GM10266 (cell line): ENCODE measurements around the gene RAB28.

Source experiments
- DNase-seq: peaks from one replicate; pipeline ENCODE4 v3.0.0; 2012; ENCODE audit errors: extremely low spot score
- CTCF ChIP-seq: IDR thresholded peaks from 2 replicates; pipeline ENCODE4 v1.5.1; 2012; ENCODE audit warnings: mild to moderate bottlenecking, low read depth; ENCODE audit not compliant: control insufficient read depth, insufficient read depth; ENCODE audit errors: missing control alignments

The RAB28 gene

GRCh38 chr4:13322681-13323101 lies 161.4 kb downstream of the RAB28 start:
- DNase-seq: no peak
- no peak for TF ChIP-seq CTCF
